Neuronal stem cell (in vitro differentiated cells): ENCODE results near the gene COQ3.
"Not testable (repeated sequence)": the region's sequence is repeated elsewhere in the genome, so short reads cannot be mapped to it uniquely, and the experiment has no call there.

Experiments
- DNase-seq: peaks from one replicate; pipeline ENCODE4 v3.0.0-alpha.2; 2013; ENCODE audit warnings: low spot score
- H2AFZ ChIP-seq: one replicate; pipeline ENCODE4 v1.6.1; 2013; ENCODE audit warnings: mild to moderate bottlenecking, low read length, inconsistent platforms
- H2AK5ac ChIP-seq: 2 replicates; pipeline ENCODE4 v1.6.1; 2013; ENCODE audit warnings: low read depth, mild to moderate bottlenecking, inconsistent platforms, low read length, moderate library complexity, mixed read lengths
- H2BK120ac ChIP-seq: 2 replicates; pipeline ENCODE4 v1.6.1; 2013; ENCODE audit warnings: low read depth, mild to moderate bottlenecking, inconsistent platforms, low read length, moderate library complexity, mixed read lengths
- H2BK12ac ChIP-seq: one replicate; pipeline ENCODE4 v1.6.1; 2013; ENCODE audit warnings: low read length, inconsistent platforms
- H2BK15ac ChIP-seq: 2 replicates; pipeline ENCODE4 v1.6.1; 2013; ENCODE audit warnings: mild to moderate bottlenecking, low read length, inconsistent platforms, mixed read lengths
- H2BK5ac ChIP-seq: one replicate; pipeline ENCODE4 v1.6.1; 2013; ENCODE audit warnings: inconsistent platforms, mild to moderate bottlenecking, low read length, moderate library complexity
- H3K14ac ChIP-seq: one replicate; pipeline ENCODE4 v1.6.1; 2013; ENCODE audit warnings: low read length, inconsistent platforms
- H3K18ac ChIP-seq: 2 replicates; pipeline ENCODE4 v1.6.1; 2013; ENCODE audit warnings: low read length, inconsistent platforms
- H3K23ac ChIP-seq: 2 replicates; pipeline ENCODE4 v1.6.1; 2013; ENCODE audit warnings: low read depth, mild to moderate bottlenecking, mixed read lengths, low read length, inconsistent platforms; ENCODE audit not compliant: poor library complexity
- H3K27ac ChIP-seq: replicated peaks from 3 replicates; pipeline ENCODE4 v1.5.1; 2013; ENCODE audit warnings: low read length, inconsistent platforms
- H3K27me3 ChIP-seq, 3 experiments: 2 replicates each; pipeline ENCODE4 v1.6.1; 2013; ENCODE audit warnings: low read length in 3 of 3, mild to moderate bottlenecking in 2 of 3, inconsistent platforms in 1 of 3, low read depth in 1 of 3, mixed read lengths in 1 of 3, moderate library complexity in 1 of 3; ENCODE audit not compliant: control insufficient read depth in 3 of 3, insufficient read depth in 3 of 3
- H3K36me3 ChIP-seq, 2 donors: replicated peaks in 1 of 2; 2 replicates each; pipeline ENCODE4 v1.6.1; 2013; ENCODE audit warnings: low read length in 2 of 2; ENCODE audit not compliant: control insufficient read depth in 2 of 2, insufficient read depth in 2 of 2
- H3K4ac ChIP-seq: 2 replicates; pipeline ENCODE4 v1.6.1; 2013; ENCODE audit warnings: inconsistent platforms, mild to moderate bottlenecking, low read length, moderate library complexity
- H3K4me1 ChIP-seq, 2 donors: 1 replicate in 1 of 2; 2 replicates in 1 of 2; pipeline ENCODE4 v1.6.1; 2013; ENCODE audit warnings: low read length in 2 of 2, low read depth in 1 of 2; ENCODE audit not compliant: control insufficient read depth in 2 of 2, insufficient read depth in 1 of 2
- H3K4me2 ChIP-seq: one replicate; pipeline ENCODE4 v1.6.1; 2013; ENCODE audit warnings: mild to moderate bottlenecking, low read length, inconsistent platforms; ENCODE audit not compliant: insufficient read depth, poor library complexity, severe bottlenecking
- H3K4me3 ChIP-seq, 2 donors: 2 replicates each; pipeline ENCODE4 v1.5.1; 2013; ENCODE audit warnings: low read length in 2 of 2, mild to moderate bottlenecking in 2 of 2, inconsistent platforms in 1 of 2, moderate library complexity in 1 of 2
- H3K79me1 ChIP-seq: one replicate; pipeline ENCODE4 v1.6.1; 2013; ENCODE audit warnings: low read depth, mild to moderate bottlenecking, inconsistent platforms, low read length, moderate library complexity
- H3K9ac ChIP-seq: one replicate; pipeline ENCODE4 v1.6.1; 2013; ENCODE audit warnings: mild to moderate bottlenecking, low read depth, low read length, inconsistent platforms; ENCODE audit not compliant: poor library complexity
- H3K9me3 ChIP-seq, 2 donors: replicated peaks in 1 of 2; 2 replicates each; pipeline versions ENCODE3 to v1.6.1; 2013; ENCODE audit warnings: low read length in 2 of 2, mild to moderate bottlenecking in 2 of 2, inconsistent platforms in 1 of 2, low read depth in 1 of 2, mixed read lengths in 1 of 2, moderate library complexity in 1 of 2; ENCODE audit not compliant: control insufficient read depth in 2 of 2, insufficient read depth in 1 of 2
- H4K8ac ChIP-seq: one replicate; pipeline ENCODE4 v1.6.1; 2013; ENCODE audit warnings: low read depth, mild to moderate bottlenecking, inconsistent platforms, low read length, moderate library complexity
- H4K91ac ChIP-seq: one replicate; pipeline ENCODE4 v1.6.1; 2013; ENCODE audit warnings: low read length, low read depth, mild to moderate bottlenecking, inconsistent platforms; ENCODE audit not compliant: poor library complexity
- WGBS, 2 donors: extraction: QIAGEN DNeasy Blood & Tissue Kit; methylation state at CpG; one replicate each; pipeline ENCODE4 v1.1.7; 2013; ENCODE audit warnings: missing lambda C conversion rate in 2 of 2, mixed read lengths in 1 of 2; ENCODE audit not compliant: insufficient read length in 2 of 2, insufficient replicate concordance in 1 of 2; ENCODE audit errors: extremely low coverage in 2 of 2; 5-methylcytosine and 5-hydroxymethylcytosine counted together

The COQ3 gene

DNA sequence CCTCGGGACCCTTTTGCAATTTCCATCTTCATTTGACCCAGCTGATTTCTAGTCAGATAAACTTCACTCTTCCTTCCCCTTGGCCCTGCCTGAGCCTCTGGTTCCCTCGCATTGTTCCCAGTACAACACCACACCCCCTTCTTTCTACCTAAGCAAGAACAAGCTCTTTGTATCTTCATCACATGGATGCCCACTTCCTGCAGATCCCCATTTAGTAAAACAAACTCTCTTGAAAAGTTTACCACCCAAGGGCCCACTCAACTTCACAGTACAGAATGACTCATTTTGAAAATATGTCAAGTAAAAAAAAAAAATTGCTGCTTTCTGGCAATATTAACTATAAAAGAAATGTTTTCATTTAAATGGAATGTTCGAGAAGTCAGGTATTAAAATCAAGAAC is 49.7 kb downstream of the COQ3 start:
- H3K9ac ChIP-seq: no peak overlapping the region
- no peak overlapping the region for H3K4me3 ChIP-seq
- H3K27me3 ChIP-seq: no peaks in the 10 kb centered on the region
- no peak overlapping the region for H4K8ac ChIP-seq
- peaks cover 0 to 6% of the 10 kb centered on the region in 2 donors for H3K36me3 ChIP-seq
- H3K27ac ChIP-seq: no peak overlapping the region
- no peaks in the 10 kb centered on the region for H3K9me3 ChIP-seq
- no peak for DNase-seq
- no peak overlapping the region for H3K14ac ChIP-seq
- no peak overlapping the region for H2BK12ac ChIP-seq
- no peak overlapping the region for H4K91ac ChIP-seq
- no peak overlapping the region for H3K23ac ChIP-seq
- no peak overlapping the region for H2AK5ac ChIP-seq
- no peak overlapping the region for H2BK120ac ChIP-seq
- H3K4ac ChIP-seq: no peak overlapping the region
- no peak overlapping the region for H2BK5ac ChIP-seq
- H3K18ac ChIP-seq: no peak overlapping the region
- WGBS, 2 donors: no CpG with 5 or more reads among the region's 3 CpGs
- H2BK15ac ChIP-seq: no peak overlapping the region
- H2AFZ ChIP-seq: peak overlapping the region; percentile 7
- peaks cover 6 to 20% of the 10 kb centered on the region in 2 donors for H3K4me1 ChIP-seq
- no peak overlapping the region for H3K4me2 ChIP-seq
- no peaks in the 10 kb centered on the region for H3K79me1 ChIP-seq

DNA sequence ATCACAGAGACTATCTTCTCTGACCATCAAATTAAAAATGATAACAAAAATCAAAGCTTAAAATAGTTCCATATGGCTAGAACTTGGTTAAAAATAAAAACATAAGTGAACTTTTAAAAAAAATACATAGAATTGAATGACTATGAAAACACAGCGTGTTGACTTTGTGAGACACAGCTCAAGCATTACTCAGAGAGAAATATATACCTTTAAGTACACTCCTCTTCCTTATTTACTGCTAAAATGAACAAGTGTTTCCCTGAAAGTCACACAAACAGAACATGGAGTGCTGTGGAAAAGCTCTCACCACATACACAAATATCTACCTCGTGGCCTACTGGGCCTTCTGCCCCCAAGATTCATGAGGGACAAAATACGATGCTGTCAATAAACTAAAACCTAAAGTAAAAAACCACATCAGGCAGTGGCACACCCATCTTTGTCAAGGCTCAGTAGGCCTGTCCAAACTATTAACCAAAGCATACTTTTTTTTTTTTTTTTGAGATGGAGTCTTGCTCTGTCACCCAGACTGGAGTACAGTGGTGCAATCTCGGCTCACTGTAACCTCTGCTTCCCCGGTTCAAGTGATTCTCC is 52.0 kb downstream of the COQ3 start:
- H3K14ac ChIP-seq: no peak overlapping the region
- no peak overlapping the region for H2BK12ac ChIP-seq
- H2BK5ac ChIP-seq: no peak overlapping the region
- H3K4me1 ChIP-seq: peaks cover 3 to 11% of the 10 kb centered on the region in 2 donors
- H3K18ac ChIP-seq: no peak overlapping the region
- no peak overlapping the region for H3K27ac ChIP-seq
- no peak overlapping the region for H3K4me3 ChIP-seq
- no peak overlapping the region for H3K4me2 ChIP-seq
- WGBS, 2 donors: no CpG with 5 or more reads among the region's 5 CpGs
- H3K79me1 ChIP-seq: no peaks in the 10 kb centered on the region
- no peak overlapping the region for H3K4ac ChIP-seq
- no peak overlapping the region for H2AFZ ChIP-seq
- peaks cover 0 to 6% of the 10 kb centered on the region in 2 donors for H3K36me3 ChIP-seq
- DNase-seq: no peak
- no peaks in the 10 kb centered on the region for H3K9me3 ChIP-seq
- no peaks in the 10 kb centered on the region for H3K27me3 ChIP-seq
- no peak overlapping the region for H2AK5ac ChIP-seq
- no peak overlapping the region for H3K23ac ChIP-seq
- H4K91ac ChIP-seq: no peak overlapping the region
- H2BK15ac ChIP-seq: no peak overlapping the region
- no peak overlapping the region for H2BK120ac ChIP-seq
- no peak overlapping the region for H3K9ac ChIP-seq
- H4K8ac ChIP-seq: no peak overlapping the region

DNA sequence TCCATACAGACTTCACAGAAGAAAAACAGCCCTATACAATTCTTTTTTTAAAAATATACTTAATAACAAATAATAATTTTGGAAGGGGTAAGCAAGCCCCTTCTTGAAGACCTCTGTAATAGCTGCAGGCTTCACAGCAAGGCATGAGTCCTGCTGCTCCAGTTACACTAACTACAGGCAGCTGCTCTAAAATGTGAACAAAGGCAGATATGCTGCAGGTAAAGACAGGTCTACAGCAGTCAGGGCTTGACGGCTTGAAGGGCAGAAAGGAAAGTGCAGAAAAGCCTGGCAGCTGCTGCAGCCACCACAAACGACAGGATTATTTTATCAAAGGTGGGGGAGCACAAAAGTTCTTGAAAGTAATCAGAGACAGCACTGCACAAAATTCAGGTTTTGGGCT is 55.8 kb downstream of the COQ3 start:
- no peak overlapping the region for H2BK5ac ChIP-seq
- H2AK5ac ChIP-seq: no peak overlapping the region
- no peak overlapping the region for H3K14ac ChIP-seq
- DNase-seq: no peak
- no CpG with 5 or more reads among the region's 2 CpGs for WGBS, 2 donors
- H3K9ac ChIP-seq: no peak overlapping the region
- no peak overlapping the region for H4K8ac ChIP-seq
- no peaks in the 10 kb centered on the region for H3K9me3 ChIP-seq
- no peak overlapping the region for H3K4me3 ChIP-seq
- H2BK15ac ChIP-seq: no peak overlapping the region
- H4K91ac ChIP-seq: no peak overlapping the region
- H3K4ac ChIP-seq: no peak overlapping the region
- no peaks in the 10 kb centered on the region for H3K27me3 ChIP-seq
- H3K79me1 ChIP-seq: no peaks in the 10 kb centered on the region
- H3K36me3 ChIP-seq: peaks cover 0 to 6% of the 10 kb centered on the region in 2 donors
- H3K23ac ChIP-seq: no peak overlapping the region
- H3K27ac ChIP-seq: no peak overlapping the region
- H3K18ac ChIP-seq: no peak overlapping the region
- no peak overlapping the region for H2AFZ ChIP-seq
- H2BK120ac ChIP-seq: no peak overlapping the region
- no peak overlapping the region for H3K4me2 ChIP-seq
- peaks cover 5% of the 10 kb centered on the region in 2 donors for H3K4me1 ChIP-seq
- no peak overlapping the region for H2BK12ac ChIP-seq

DNA sequence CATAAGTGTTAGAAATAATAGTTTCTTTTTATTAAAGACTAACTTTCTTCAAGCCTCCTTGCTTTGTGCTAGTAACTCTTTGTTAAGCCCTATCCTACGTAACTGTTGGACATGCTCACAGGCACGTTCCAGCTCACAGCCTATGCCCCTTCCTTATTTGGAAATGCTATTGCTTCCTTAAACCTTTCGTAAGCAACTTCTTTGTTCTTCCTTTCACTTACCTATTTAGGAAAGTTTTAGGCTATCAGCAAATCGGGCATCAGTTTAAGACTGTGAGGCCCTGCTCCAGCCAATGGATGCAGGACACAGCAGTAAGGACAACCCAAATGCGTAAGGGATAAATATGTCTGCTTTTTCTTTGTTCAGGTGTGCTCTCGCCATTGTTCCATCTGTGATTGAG is 58.7 kb downstream of the COQ3 start:
- not testable (repeated sequence) for H3K4me3 ChIP-seq, H2AK5ac ChIP-seq, H2BK15ac ChIP-seq, H2BK5ac ChIP-seq, H3K4me2 ChIP-seq, H4K91ac ChIP-seq, H2BK120ac ChIP-seq, H3K18ac ChIP-seq, H3K9me3 ChIP-seq, H2AFZ ChIP-seq, H3K14ac ChIP-seq, H3K36me3 ChIP-seq, H3K27ac ChIP-seq, H3K23ac ChIP-seq, DNase-seq, H2BK12ac ChIP-seq, H3K27me3 ChIP-seq, H4K8ac ChIP-seq, H3K4ac ChIP-seq, H3K79me1 ChIP-seq, H3K9ac ChIP-seq
- H3K4me1 ChIP-seq: peaks cover 10 to 19% of the 10 kb centered on the region in 2 donors
- WGBS, 2 donors: no CpG with 5 or more reads among the region's 6 CpGs
